22Rv1 (cell line): ENCODE data around the gene CRYBB2.
A peak's percentile ranks its signal among the peaks of the same experiment; 100 is the strongest.

Experiments
- ZFX ChIP-seq: fragments of 450-650 bp; IDR thresholded peaks from 2 replicates; pipeline ENCODE4 v1.6.1; 2017; ENCODE audit warnings: antibody characterized with exemption, borderline replicate concordance
- TF ChIP-seq, protein P1 (sequence below): fragments of 450-650 bp; IDR thresholded peaks from 2 replicates; pipeline ENCODE4 v1.5.1; 2017; ENCODE audit warnings: mild to moderate bottlenecking

DNA sequence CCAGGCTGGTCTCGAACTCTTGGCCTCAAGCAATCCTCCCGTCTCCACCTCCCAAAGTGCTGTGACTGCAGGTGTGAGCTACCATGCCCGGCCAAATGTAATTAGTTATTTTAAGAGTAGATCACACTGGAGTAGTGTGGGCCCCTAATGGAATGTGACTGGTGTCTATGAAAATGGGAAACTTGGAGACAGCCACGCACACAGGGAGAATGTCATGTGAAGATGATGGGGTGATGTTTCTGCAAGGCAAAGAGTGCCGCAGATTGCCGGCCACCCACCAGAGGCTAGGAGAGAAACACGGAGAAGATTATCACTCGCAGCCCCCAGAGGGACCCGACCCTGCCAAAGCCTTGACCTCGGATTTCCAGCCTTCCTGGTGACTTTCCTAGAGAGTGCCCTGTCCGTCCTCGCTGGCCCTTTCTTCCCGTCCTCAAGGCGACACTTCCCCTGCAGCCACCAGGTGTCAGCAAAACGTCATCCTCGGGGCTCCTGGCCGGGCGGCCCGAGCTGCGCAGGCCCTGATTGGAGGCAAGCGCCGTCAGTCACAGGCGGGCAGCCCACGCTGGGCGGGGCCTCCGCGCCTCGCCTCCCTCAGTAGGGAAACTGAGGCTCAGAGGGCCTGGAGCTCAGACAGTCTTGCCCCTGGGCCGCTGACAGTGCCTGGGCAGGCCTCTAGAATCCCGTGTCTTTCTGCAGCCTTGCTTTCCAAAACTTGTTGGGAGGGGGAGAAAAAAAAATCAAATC, 16.3 kb downstream of the CRYBB2 start:
- TF ChIP-seq, protein P1, sequence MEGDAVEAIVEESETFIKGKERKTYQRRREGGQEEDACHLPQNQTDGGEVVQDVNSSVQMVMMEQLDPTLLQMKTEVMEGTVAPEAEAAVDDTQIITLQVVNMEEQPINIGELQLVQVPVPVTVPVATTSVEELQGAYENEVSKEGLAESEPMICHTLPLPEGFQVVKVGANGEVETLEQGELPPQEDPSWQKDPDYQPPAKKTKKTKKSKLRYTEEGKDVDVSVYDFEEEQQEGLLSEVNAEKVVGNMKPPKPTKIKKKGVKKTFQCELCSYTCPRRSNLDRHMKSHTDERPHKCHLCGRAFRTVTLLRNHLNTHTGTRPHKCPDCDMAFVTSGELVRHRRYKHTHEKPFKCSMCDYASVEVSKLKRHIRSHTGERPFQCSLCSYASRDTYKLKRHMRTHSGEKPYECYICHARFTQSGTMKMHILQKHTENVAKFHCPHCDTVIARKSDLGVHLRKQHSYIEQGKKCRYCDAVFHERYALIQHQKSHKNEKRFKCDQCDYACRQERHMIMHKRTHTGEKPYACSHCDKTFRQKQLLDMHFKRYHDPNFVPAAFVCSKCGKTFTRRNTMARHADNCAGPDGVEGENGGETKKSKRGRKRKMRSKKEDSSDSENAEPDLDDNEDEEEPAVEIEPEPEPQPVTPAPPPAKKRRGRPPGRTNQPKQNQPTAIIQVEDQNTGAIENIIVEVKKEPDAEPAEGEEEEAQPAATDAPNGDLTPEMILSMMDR: peak; percentile 92
- no peak for TF ChIP-seq ZFX
